CD14-positive monocyte (primary cell): Measurements from ENCODE around the gene TRABD2B. TPM values are rescaled to one million over a fixed set of nuclear protein-coding genes. Genes with fewer than 3 reads are reported as not detected.

Source experiments
- DNase-seq, 3 donors: peaks; one replicate each; pipeline ENCODE4 v3.0.0-alpha.2; 2011 to 2022
- H2AFZ ChIP-seq: 2 replicates; pipeline ENCODE4 v1.6.0; 2012; ENCODE audit warnings: mild to moderate bottlenecking, low read depth, low read length, inconsistent platforms; ENCODE audit not compliant: insufficient read depth, poor library complexity, severe bottlenecking
- H3K27ac ChIP-seq, 2 donors: 1 replicate in 1 of 2; 2 replicates in 1 of 2; pipeline ENCODE4 v1.5.1; 2012 to 2013; ENCODE audit warnings: low read length in 2 of 2, control low read depth in 1 of 2, inconsistent platforms in 1 of 2, low read depth in 1 of 2, mild to moderate bottlenecking in 1 of 2
- H3K27me3 ChIP-seq, 2 donors: one replicate each; pipeline versions ENCODE4 v1.6.0 to v1.6.1; 2011 to 2013; ENCODE audit warnings: low read length in 2 of 2; ENCODE audit not compliant: control insufficient read depth in 2 of 2, insufficient read depth in 2 of 2
- H3K36me3 ChIP-seq, 2 donors: replicated peaks in 1 of 2; 1 replicate in 1 of 2; 2 replicates in 1 of 2; pipeline versions ENCODE4 v1.5.1 to v1.6.1; 2012 to 2013; ENCODE audit warnings: low read length in 2 of 2, control low read depth in 1 of 2, inconsistent platforms in 1 of 2, mild to moderate bottlenecking in 1 of 2; ENCODE audit not compliant: insufficient read depth in 2 of 2, control insufficient read depth in 1 of 2
- H3K4me1 ChIP-seq, 2 donors: 1 replicate in 1 of 2; 2 replicates in 1 of 2; pipeline versions ENCODE4 v1.5.1 to v1.6.1; 2012 to 2013; ENCODE audit warnings: low read length in 2 of 2, control low read depth in 1 of 2, inconsistent platforms in 1 of 2, mild to moderate bottlenecking in 1 of 2, moderate library complexity in 1 of 2; ENCODE audit not compliant: insufficient read depth in 2 of 2, control insufficient read depth in 1 of 2
- H3K4me2 ChIP-seq: replicated peaks from 2 replicates; pipeline ENCODE3; 2012; ENCODE audit warnings: low read length, moderate library complexity, mild to moderate bottlenecking; ENCODE audit not compliant: poor library complexity, severe bottlenecking; ENCODE audit errors: extremely low read depth
- H3K4me3 ChIP-seq, 3 experiments: fragments of 200-600 bp in 1 of 3; sonication (generic) in 1 of 3; replicated peaks in 1 of 3; 1 replicate in 2 of 3; 2 replicates in 1 of 3; pipeline ENCODE4 v1.5.1; 2011 to 2013; ENCODE audit warnings: low read length in 3 of 3, mild to moderate bottlenecking in 3 of 3, control low read depth in 2 of 3, low read depth in 2 of 3, inconsistent platforms in 1 of 3, moderate library complexity in 1 of 3
- H3K79me2 ChIP-seq: 2 replicates; pipeline ENCODE4 v1.6.0; 2012; ENCODE audit warnings: mild to moderate bottlenecking, control low read depth, inconsistent platforms, low read length, moderate library complexity; ENCODE audit not compliant: insufficient read depth
- H3K9ac ChIP-seq: 2 replicates; pipeline ENCODE4 v1.6.0; 2017; ENCODE audit warnings: low read length, mild to moderate bottlenecking; ENCODE audit not compliant: insufficient read depth, poor library complexity, severe bottlenecking
- H3K9me3 ChIP-seq, 2 donors: replicated peaks in 1 of 2; 1 replicate in 1 of 2; 2 replicates in 1 of 2; pipeline versions ENCODE4 v1.5.1 to v1.6.1; 2012 to 2013; ENCODE audit warnings: low read length in 2 of 2, control low read depth in 1 of 2; ENCODE audit not compliant: control insufficient read depth in 1 of 2, insufficient read depth in 1 of 2
- H4K20me1 ChIP-seq: 2 replicates; pipeline ENCODE4 v1.6.0; 2012; ENCODE audit warnings: mild to moderate bottlenecking, low read length, control low read depth, moderate library complexity; ENCODE audit not compliant: insufficient read depth
- H3K27ac Mint-ChIP-seq, 7 donors: one replicate each; pipeline ENCODE4 v1.8.0; 2020; ENCODE audit warnings: mild to moderate bottlenecking in 7 of 7, mixed read lengths in 7 of 7, moderate library complexity in 6 of 7, inconsistent platforms in 2 of 7
- H3K27me3 Mint-ChIP-seq, 3 donors: one replicate each; pipeline ENCODE4 v1.8.0; 2021 to 2022; ENCODE audit warnings: low read depth in 3 of 3, mild to moderate bottlenecking in 3 of 3, mixed read lengths in 3 of 3, moderate library complexity in 3 of 3, inconsistent platforms in 1 of 3
- H3K36me3 Mint-ChIP-seq, 2 donors: one replicate each; pipeline ENCODE4 v1.8.0; 2020; ENCODE audit warnings: mixed read lengths in 2 of 2, inconsistent platforms in 1 of 2, mild to moderate bottlenecking in 1 of 2
- H3K4me1 Mint-ChIP-seq: one replicate; pipeline ENCODE4 v1.8.0; 2020; ENCODE audit warnings: mild to moderate bottlenecking, mixed read lengths
- H3K4me3 Mint-ChIP-seq, 2 donors: one replicate each; pipeline ENCODE4 v1.8.0; 2020; ENCODE audit warnings: mild to moderate bottlenecking in 2 of 2, mixed read lengths in 2 of 2, moderate library complexity in 1 of 2
- H3K9me3 Mint-ChIP-seq, 7 donors: one replicate each; pipeline ENCODE4 v1.8.0; 2020 to 2022; ENCODE audit warnings: mixed read lengths in 7 of 7, mild to moderate bottlenecking in 6 of 7, moderate library complexity in 6 of 7, inconsistent platforms in 2 of 7
- WGBS: methylation state at CpG from one replicate; pipeline ENCODE4 v1.1.5; 2013; ENCODE audit warnings: missing lambda C conversion rate; ENCODE audit not compliant: insufficient coverage; 5-methylcytosine and 5-hydroxymethylcytosine counted together
- intact Hi-C, 2 donors: fragments of 100-400 bp; cut with micrococcal nuclease; formaldehyde crosslinking; loops; one replicate each; pipeline versions ENCODE4 v1.15.0 to v1.15.1; 2023
- polyA plus RNA-seq, 3 donors: library from polyadenylated mRNA; depleted of rRNA in 1 of 3; unstranded in 2 of 3; stranded (reverse) in 1 of 3; fragments of 300-500 nt in 2 of 3; fragments of >200 nt in 1 of 3; fragmentation: Illumina TruSeq in 2 of 3; gene quantifications; 1 replicate in 2 of 3; 2 replicates in 1 of 3; pipeline ENCODE4 v1.2.3, GENCODE V29; 2012 to 2021
- TF ChIP-seq, protein P1 (sequence below): fragments of 200-600 bp; IDR thresholded peaks from one replicate; pipeline ENCODE4 v1.8.0; 2022; ENCODE audit warnings: antibody characterized with exemption, mild to moderate bottlenecking

TRABD2B gene
- polyA plus RNA-seq, 3 donors, result not detected

DNA sequence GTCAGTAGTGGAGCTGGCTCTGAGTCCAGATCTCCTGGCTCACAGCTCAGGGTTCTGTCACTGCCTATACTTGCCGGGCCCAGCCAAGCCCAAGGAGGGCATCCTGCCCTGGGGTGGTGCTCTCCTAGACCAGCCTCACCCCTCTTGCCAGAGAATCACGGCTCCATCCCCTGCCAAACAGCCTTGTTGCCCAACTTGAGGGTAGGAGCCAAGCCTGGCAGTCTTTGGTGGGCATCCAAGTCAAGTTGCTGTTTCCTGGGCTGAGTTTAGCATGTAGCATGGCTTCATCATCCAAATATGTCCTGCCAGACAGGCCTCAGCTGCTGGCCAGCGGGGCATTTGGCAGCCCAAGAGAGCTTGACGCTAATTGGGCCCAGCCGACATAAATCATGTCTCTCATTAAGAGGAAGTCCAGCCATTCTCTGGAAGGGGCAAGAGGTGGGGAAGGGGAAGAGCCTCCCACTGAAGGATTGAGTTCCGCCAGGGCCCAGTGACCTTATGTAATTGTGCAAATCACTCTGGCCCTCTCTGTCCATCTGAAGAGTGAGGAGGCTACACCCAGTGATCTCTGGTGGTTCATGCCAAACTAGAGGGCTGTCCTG is 22.6 kb upstream of the TRABD2B start:
- H3K9me3 ChIP-seq, result no peaks in the 10 kb centered on the region
- H3K27ac ChIP-seq, result no peak overlapping the region
- no peak for DNase-seq
- H3K79me2 ChIP-seq, result no peaks in the 10 kb centered on the region
- H3K36me3 ChIP-seq, result no peaks in the 10 kb centered on the region
- intact Hi-C loops, result loop anchor here in 1 of 2 donors (10.0 kb wide), 1 partner anchor 205 kb away; the partner anchor contains the start of gene SLC5A9
- H3K27me3 Mint-ChIP-seq, result peaks cover 10 to 22% (median 12%) of the 10 kb centered on the region in 3 donors
- no peak overlapping the region for H3K4me3 Mint-ChIP-seq
- no peaks in the 10 kb centered on the region for H3K4me1 ChIP-seq
- TF ChIP-seq, protein P1, sequence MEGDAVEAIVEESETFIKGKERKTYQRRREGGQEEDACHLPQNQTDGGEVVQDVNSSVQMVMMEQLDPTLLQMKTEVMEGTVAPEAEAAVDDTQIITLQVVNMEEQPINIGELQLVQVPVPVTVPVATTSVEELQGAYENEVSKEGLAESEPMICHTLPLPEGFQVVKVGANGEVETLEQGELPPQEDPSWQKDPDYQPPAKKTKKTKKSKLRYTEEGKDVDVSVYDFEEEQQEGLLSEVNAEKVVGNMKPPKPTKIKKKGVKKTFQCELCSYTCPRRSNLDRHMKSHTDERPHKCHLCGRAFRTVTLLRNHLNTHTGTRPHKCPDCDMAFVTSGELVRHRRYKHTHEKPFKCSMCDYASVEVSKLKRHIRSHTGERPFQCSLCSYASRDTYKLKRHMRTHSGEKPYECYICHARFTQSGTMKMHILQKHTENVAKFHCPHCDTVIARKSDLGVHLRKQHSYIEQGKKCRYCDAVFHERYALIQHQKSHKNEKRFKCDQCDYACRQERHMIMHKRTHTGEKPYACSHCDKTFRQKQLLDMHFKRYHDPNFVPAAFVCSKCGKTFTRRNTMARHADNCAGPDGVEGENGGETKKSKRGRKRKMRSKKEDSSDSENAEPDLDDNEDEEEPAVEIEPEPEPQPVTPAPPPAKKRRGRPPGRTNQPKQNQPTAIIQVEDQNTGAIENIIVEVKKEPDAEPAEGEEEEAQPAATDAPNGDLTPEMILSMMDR, result no peak
- no peaks in the 10 kb centered on the region for H4K20me1 ChIP-seq
- H3K4me1 Mint-ChIP-seq, result no peaks in the 10 kb centered on the region
- H3K27me3 ChIP-seq, result peaks cover 0 to 3% of the 10 kb centered on the region in 2 donors
- no peaks in the 10 kb centered on the region for H3K36me3 Mint-ChIP-seq
- peaks cover 0 to 2% (median 0%) of the 10 kb centered on the region in 7 donors for H3K9me3 Mint-ChIP-seq
- H3K4me3 ChIP-seq, result no peak overlapping the region
- no peak overlapping the region for H3K4me2 ChIP-seq
- WGBS, result 84% methylated on average over 4 of the region's 6 CpGs
- no peak overlapping the region for H2AFZ ChIP-seq
- no peak overlapping the region for H3K9ac ChIP-seq
- H3K27ac Mint-ChIP-seq, result no peak overlapping the region

GRCh38 chr1:48018799-48019198 is 21.6 kb upstream of the TRABD2B start:
- WGBS, result 100% methylated on average over 3 of the region's 5 CpGs
- Histone ChIP-seq H2AFZ (no peak overlapping the region), H3K9ac (no peak overlapping the region), H3K79me2 (no peaks in the 10 kb centered on the region), H3K4me3 (no peak overlapping the region), H3K27ac (no peak overlapping the region), H3K4me1 (no peaks in the 10 kb centered on the region), H3K36me3 (no peaks in the 10 kb centered on the region), H4K20me1 (no peaks in the 10 kb centered on the region), H3K9me3 (no peaks in the 10 kb centered on the region), H3K4me2 (no peak overlapping the region), H3K27me3 (peaks cover 0 to 5% of the 10 kb centered on the region in 2 donors)
- no peak for DNase-seq
- peaks cover 0 to 2% (median 0%) of the 10 kb centered on the region in 7 donors for H3K9me3 Mint-ChIP-seq
- peaks cover 15 to 24% (median 15%) of the 10 kb centered on the region in 3 donors for H3K27me3 Mint-ChIP-seq
- H3K36me3 Mint-ChIP-seq, result no peaks in the 10 kb centered on the region
- H3K27ac Mint-ChIP-seq, result no peak overlapping the region
- peaks cover 3% of the 10 kb centered on the region for H3K4me1 Mint-ChIP-seq
- intact Hi-C loops, result loop anchor here in 1 of 2 donors (10.0 kb wide), 1 partner anchor 206 kb away; the partner anchor contains the start of gene SLC5A9
- H3K4me3 Mint-ChIP-seq, result no peak overlapping the region
- TF ChIP-seq, protein P1, result no peak
